Upper lobe of left lung (tissue), 6 donors: ENCODE results near the gene SELENOF. TPM values are rescaled to one million over a fixed set of nuclear protein-coding genes. Genes with fewer than 3 reads are reported as not detected.

Experiments used
- ATAC-seq, 2 donors: fragments of 200-7000 bp; cut with Tn5 transposase; one replicate each; pipeline ENCODE4 v1.9.1; 2022; ENCODE audit warnings: mild to moderate bottlenecking in 2 of 2, moderate library complexity in 2 of 2; ENCODE audit not compliant: low FRiP score in 2 of 2
- DNase-seq, 2 donors: peaks; one replicate each; pipeline ENCODE4 v3.0.0-alpha.2; 2019 to 2020
- H3K27ac ChIP-seq, 4 donors: fragments of 200-600 bp; sonication (generic); one replicate each; pipeline ENCODE4 v1.5.1; 2016 to 2019
- H3K27me3 ChIP-seq, 4 donors: fragments of 200-600 bp; sonication (generic); one replicate each; pipeline ENCODE4 v1.5.1; 2017 to 2019
- H3K36me3 ChIP-seq, 4 donors: fragments of 200-600 bp; sonication (generic); one replicate each; pipeline ENCODE4 v1.5.1; 2016 to 2019
- H3K4me1 ChIP-seq, 4 donors: fragments of 200-600 bp; sonication (generic); one replicate each; pipeline ENCODE4 v1.5.1; 2018 to 2019
- H3K4me3 ChIP-seq, 4 donors: fragments of 200-600 bp; sonication (generic); one replicate each; pipeline ENCODE4 v1.5.1; 2017 to 2019; ENCODE audit warnings: mild to moderate bottlenecking in 2 of 4, moderate library complexity in 1 of 4
- H3K9me3 ChIP-seq, 4 donors: fragments of 200-600 bp; sonication (generic); one replicate each; pipeline ENCODE4 v1.5.1; 2018 to 2019
- EP300 ChIP-seq, 4 donors: sonication (generic); formaldehyde crosslinking; IDR thresholded peaks; one replicate each; pipeline ENCODE4 v1.5.1; 2017; ENCODE audit warnings: antibody characterized with exemption in 4 of 4, control low read depth in 2 of 4
- POLR2A ChIP-seq, 4 donors: fragments of 450-650 bp; IDR thresholded peaks; one replicate each; pipeline ENCODE4 v1.5.1; 2016 to 2017; ENCODE audit warnings: antibody characterized with exemption in 4 of 4, mild to moderate bottlenecking in 2 of 4
- POLR2AphosphoS5 ChIP-seq, 2 donors: sonication (generic); formaldehyde crosslinking; IDR thresholded peaks; one replicate each; pipeline ENCODE4 v1.5.1; 2017; ENCODE audit warnings: antibody characterized with exemption in 2 of 2
- WGBS, 2 donors: methylation state at CpG; one replicate each; pipeline ENCODE4 v1.1.5; 2017 to 2018; 5-methylcytosine and 5-hydroxymethylcytosine counted together
- total RNA-seq, 6 donors: library from RNA; depleted of rRNA in 4 of 6; stranded (reverse); fragments of >200 nt in 4 of 6; gene quantifications; one replicate each; pipeline versions ENCODE4 v1.1.0 to v1.2.1, GENCODE V29; 2016 to 2021
- TF ChIP-seq, protein P1 (sequence below), 6 experiments: fragments of 450-650 bp in 4 of 6; fragments of 200-600 bp in 2 of 6; sonication (generic) in 2 of 6; IDR thresholded peaks; one replicate each; pipeline ENCODE4 v1.5.1; 2016 to 2019; ENCODE audit warnings: antibody characterized with exemption in 6 of 6
- donor health status: DM: no; HTN: no; CAD: no; lungs with moderate emphysema.
- donor health status: DM: no; HTN: yes; CAD: no; lungs with severe emphysema.

The SELENOF gene
- total RNA-seq, 6 donors from 2014 or later = 23.0 to 217 (median 132) TPM

DNA sequence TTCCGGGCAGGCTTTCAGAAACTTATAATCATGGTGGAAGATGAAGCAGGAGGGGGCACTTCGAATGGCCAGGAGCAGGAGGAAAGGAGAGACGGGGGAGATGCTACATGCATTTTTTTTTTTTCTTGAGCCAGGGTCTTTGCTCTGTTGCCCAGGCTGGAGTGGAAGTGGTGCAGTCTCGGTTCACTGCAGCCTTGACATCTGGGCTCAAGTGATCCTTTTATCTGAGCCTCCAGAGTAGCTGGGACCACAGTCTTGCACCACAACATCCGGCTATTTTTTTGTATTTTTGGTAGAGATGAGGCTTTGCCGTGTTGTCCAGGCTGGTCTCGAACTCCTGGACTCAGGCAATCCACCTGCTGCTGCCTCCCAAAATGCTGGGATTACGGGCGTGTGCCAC lies 61.6 kb downstream of the SELENOF start:
- ATAC-seq = no peak
- H3K27me3 ChIP-seq = no peaks in the 10 kb centered on the region

DNA sequence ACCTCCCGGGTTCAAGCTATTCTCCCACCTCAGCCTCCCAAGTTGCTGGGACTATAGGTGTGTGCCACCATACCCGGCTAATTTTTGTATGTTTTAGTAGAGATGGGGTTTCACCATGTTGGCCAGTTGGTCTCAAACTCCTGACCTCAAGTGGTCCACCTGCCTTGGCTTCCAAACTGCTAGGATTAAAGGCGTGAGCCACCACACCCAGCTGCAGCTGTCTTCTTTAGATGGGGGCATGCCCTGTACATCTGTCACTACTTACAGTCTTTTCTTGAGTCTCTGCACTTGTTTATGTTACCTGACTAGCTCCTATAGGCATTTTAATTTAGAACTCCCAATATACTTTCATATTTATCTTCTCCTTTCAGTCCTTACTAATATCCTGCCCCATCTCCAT lies 64.2 kb downstream of the SELENOF start:
- no peak for DNase-seq
- H3K4me3 ChIP-seq = no peak overlapping the region
- WGBS, 2 donors = 91 to 100% methylated on average over 3 of the region's 3 CpGs
- no peaks in the 10 kb centered on the region for H3K27me3 ChIP-seq
- no peaks in the 10 kb centered on the region for H3K9me3 ChIP-seq
- no peak for ATAC-seq
- no peaks in the 10 kb centered on the region for H3K36me3 ChIP-seq
- no peaks in the 10 kb centered on the region for H3K4me1 ChIP-seq
- TF ChIP-seq POLR2AphosphoS5 (IDR thresholded peaks at IDR 0.05) (no peak), POLR2A (IDR thresholded peaks at IDR 0.05) (no peak), EP300 (IDR thresholded peaks at IDR 0.05) (no peak)
- TF ChIP-seq, protein P1, sequence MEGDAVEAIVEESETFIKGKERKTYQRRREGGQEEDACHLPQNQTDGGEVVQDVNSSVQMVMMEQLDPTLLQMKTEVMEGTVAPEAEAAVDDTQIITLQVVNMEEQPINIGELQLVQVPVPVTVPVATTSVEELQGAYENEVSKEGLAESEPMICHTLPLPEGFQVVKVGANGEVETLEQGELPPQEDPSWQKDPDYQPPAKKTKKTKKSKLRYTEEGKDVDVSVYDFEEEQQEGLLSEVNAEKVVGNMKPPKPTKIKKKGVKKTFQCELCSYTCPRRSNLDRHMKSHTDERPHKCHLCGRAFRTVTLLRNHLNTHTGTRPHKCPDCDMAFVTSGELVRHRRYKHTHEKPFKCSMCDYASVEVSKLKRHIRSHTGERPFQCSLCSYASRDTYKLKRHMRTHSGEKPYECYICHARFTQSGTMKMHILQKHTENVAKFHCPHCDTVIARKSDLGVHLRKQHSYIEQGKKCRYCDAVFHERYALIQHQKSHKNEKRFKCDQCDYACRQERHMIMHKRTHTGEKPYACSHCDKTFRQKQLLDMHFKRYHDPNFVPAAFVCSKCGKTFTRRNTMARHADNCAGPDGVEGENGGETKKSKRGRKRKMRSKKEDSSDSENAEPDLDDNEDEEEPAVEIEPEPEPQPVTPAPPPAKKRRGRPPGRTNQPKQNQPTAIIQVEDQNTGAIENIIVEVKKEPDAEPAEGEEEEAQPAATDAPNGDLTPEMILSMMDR (IDR thresholded peaks at IDR 0.05) = no peak
- no peak overlapping the region for H3K27ac ChIP-seq

More for the DNA sequence above, 61.6 kb downstream of the SELENOF start:
- H3K4me1 ChIP-seq = no peaks in the 10 kb centered on the region
- DNase-seq = no peak
- no peaks in the 10 kb centered on the region for H3K9me3 ChIP-seq
- 88 to 91% methylated on average over 9 of the region's 9 CpGs for WGBS, 2 donors
- no peak overlapping the region for H3K4me3 ChIP-seq
- H3K27ac ChIP-seq = no peak overlapping the region
- TF ChIP-seq, protein P1 (IDR thresholded peaks at IDR 0.05) = no peak
- TF ChIP-seq POLR2A (IDR thresholded peaks at IDR 0.05) = no peak
- no peak for TF ChIP-seq POLR2AphosphoS5 (IDR thresholded peaks at IDR 0.05)
- TF ChIP-seq EP300 (IDR thresholded peaks at IDR 0.05) = no peak
- no peaks in the 10 kb centered on the region for H3K36me3 ChIP-seq

DNA sequence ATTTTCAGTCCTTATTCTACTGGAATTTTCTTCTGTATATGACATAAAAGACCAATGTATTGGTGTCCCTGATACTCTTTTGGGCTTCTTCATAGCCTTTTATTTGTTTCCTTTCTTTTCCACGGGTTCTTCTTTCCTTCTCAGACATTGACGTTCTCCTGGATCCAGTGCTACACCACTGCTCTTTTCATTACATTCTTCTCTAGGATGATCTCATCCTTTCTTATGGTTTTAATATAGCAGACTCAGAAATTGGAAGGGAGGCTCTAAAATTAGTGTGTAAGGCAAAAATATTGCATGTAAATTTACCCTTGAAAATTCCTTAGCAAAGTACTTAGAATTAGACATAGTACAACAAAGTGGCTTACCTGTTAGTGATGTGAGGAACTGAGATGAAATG lies 65.3 kb downstream of the SELENOF start:
- Histone ChIP-seq H3K36me3 (no peaks in the 10 kb centered on the region), H3K27me3 (no peaks in the 10 kb centered on the region), H3K4me3 (no peak overlapping the region), H3K27ac (no peak overlapping the region), H3K4me1 (no peaks in the 10 kb centered on the region), H3K9me3 (no peaks in the 10 kb centered on the region)
- ATAC-seq (no peak), DNase-seq (no peak)
- no peak for TF ChIP-seq POLR2AphosphoS5 (IDR thresholded peaks at IDR 0.05)
- TF ChIP-seq POLR2A (IDR thresholded peaks at IDR 0.05) = no peak
- TF ChIP-seq EP300 (IDR thresholded peaks at IDR 0.05) = no peak
- TF ChIP-seq, protein P1 (IDR thresholded peaks at IDR 0.05) = no peak
- 85 to 87% methylated on average over 2 of the region's 2 CpGs for WGBS, 2 donors

DNA sequence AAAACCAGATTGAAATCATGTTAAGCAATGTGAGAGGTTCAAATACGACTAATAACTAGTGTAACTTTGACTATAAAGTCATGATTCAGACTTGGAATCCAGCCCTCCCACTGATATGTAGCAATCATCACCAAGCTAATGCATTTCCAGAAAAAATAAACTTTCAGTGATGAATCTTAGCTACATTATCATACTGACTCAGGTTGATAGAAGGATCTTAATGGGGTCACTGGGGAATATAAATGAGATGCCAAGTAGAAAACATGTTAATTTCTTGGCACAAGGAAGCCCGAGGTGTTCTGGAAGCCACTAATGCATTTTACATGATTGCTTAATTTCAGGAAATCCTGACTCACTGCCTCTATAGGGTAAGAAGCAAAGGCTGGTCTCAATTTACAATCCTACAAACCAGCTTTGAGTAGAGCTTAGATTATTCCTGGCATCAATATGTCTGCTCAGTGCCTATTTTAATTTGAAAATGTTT lies 67.7 kb downstream of the SELENOF start:
- no peaks in the 10 kb centered on the region for H3K9me3 ChIP-seq
- H3K4me1 ChIP-seq = no peaks in the 10 kb centered on the region
- ATAC-seq (peak in 1 of 2 donors; percentile 66), DNase-seq (no peak)
- H3K27me3 ChIP-seq = no peaks in the 10 kb centered on the region
- no peaks in the 10 kb centered on the region for H3K36me3 ChIP-seq
- H3K4me3 ChIP-seq = no peak overlapping the region
- no peak overlapping the region for H3K27ac ChIP-seq
- WGBS, 2 donors = 24 to 25% methylated on average over 2 of the region's 2 CpGs
- TF ChIP-seq EP300 (IDR thresholded peaks at IDR 0.05) = no peak
- TF ChIP-seq, protein P1 (IDR thresholded peaks at IDR 0.05) = no peak

DNA sequence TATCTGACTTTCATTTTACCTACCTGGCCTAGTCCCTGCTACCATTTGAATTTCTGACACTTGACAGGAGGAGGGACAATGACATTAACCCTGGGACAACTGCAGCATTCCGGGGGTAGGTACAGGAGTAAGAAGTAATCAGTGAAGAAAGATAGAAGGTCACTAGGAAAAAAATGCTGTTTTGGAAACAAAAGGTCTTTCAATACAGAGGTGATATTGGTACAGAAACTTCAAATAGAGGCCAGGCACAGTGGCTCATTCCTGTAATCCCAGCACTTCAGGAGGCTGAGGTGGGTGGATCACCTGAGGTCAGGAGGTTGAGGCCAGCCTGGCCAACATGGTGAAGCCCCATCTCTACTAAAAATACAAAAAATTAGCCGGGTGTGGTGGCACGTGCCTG lies 68.4 kb downstream of the SELENOF start:
- WGBS, 2 donors = 94 to 97% methylated on average over 3 of the region's 3 CpGs

More for the DNA sequence above, 68.4 kb downstream of the SELENOF start:
- TF ChIP-seq, protein P1 (IDR thresholded peaks at IDR 0.05) = no peak
- no peak for TF ChIP-seq POLR2A (IDR thresholded peaks at IDR 0.05)
- TF ChIP-seq EP300 (IDR thresholded peaks at IDR 0.05) = no peak
- no peak for TF ChIP-seq POLR2AphosphoS5 (IDR thresholded peaks at IDR 0.05)
- no peak for ATAC-seq
- no peaks in the 10 kb centered on the region for H3K9me3 ChIP-seq
- H3K27ac ChIP-seq = no peak overlapping the region
- H3K36me3 ChIP-seq = no peaks in the 10 kb centered on the region
- no peaks in the 10 kb centered on the region for H3K4me1 ChIP-seq
- no peak for DNase-seq
- H3K4me3 ChIP-seq = no peak overlapping the region
- no peaks in the 10 kb centered on the region for H3K27me3 ChIP-seq
